Hippocampal formation (tissue), 2 donors: ENCODE data around the gene CBR4.
A peak's percentile ranks its signal among the peaks of the same experiment; 100 is the strongest.
"Not testable (repeated sequence)": the region's sequence is repeated elsewhere in the genome, so short reads cannot be mapped to it uniquely, and the experiment has no call there.

Experiments
- DNase-seq, 2 donors: peaks; one replicate each; lab custom pipeline; 2025; lab: John Stamatoyannopoulos, UW

CBR4 gene

GRCh38 chr4:169010125-169011023 is at the start of gene CBR4:
Gene CBR4, minus strand, starts transcription at chr4:169010255. Its CDS starts 166 bp downstream, at chr4:169010089.
- DNase-seq: peak; percentile 96 to 99

- no peak for DNase-seq
These were observed 49.5 kb upstream of the CBR4 start for GRCh38 chr4:169059306-169060211.

- no peak for DNase-seq
These were observed 48.3 kb upstream of the CBR4 start for GRCh38 chr4:169058312-169058711.

GRCh38 chr4:169054879-169055278 is 44.8 kb upstream of the CBR4 start:
- no peak for DNase-seq

GRCh38 chr4:169052594-169052945 is 42.5 kb upstream of the CBR4 start:
- DNase-seq: no peak

- DNase-seq: no peak
These were observed 41.9 kb upstream of the CBR4 start for GRCh38 chr4:169051761-169052593.

GRCh38 chr4:169050881-169051760 is 41.1 kb upstream of the CBR4 start:
- no peak for DNase-seq

GRCh38 chr4:169050284-169050683 is 40.2 kb upstream of the CBR4 start:
- no peak for DNase-seq

GRCh38 chr4:169048868-169049414 is 38.9 kb upstream of the CBR4 start:
- DNase-seq: no peak

GRCh38 chr4:169047956-169048355 is 37.9 kb upstream of the CBR4 start:
- DNase-seq: no peak

- no peak for DNase-seq
These were observed 36.0 kb upstream of the CBR4 start for GRCh38 chr4:169045862-169046584.

GRCh38 chr4:169044714-169045447 is 34.8 kb upstream of the CBR4 start:
- DNase-seq: no peak

- no peak for DNase-seq
These were observed 32.6 kb upstream of the CBR4 start for GRCh38 chr4:169042608-169043007.

GRCh38 chr4:169040559-169041261 is 30.7 kb upstream of the CBR4 start:
- no peak for DNase-seq

GRCh38 chr4:169039251-169039954 is 29.3 kb upstream of the CBR4 start:
- DNase-seq: no peak

GRCh38 chr4:169037506-169037905 is 27.5 kb upstream of the CBR4 start:
- no peak for DNase-seq

GRCh38 chr4:169035871-169036620 is 26.0 kb upstream of the CBR4 start:
- not testable (repeated sequence) for DNase-seq
